Hepatic stellate cell (primary cell): ENCODE data around the gene PGAP6.
A peak's percentile ranks its signal among the peaks of the same experiment; 100 is the strongest.
"Not testable (repeated sequence)": the region's sequence is repeated elsewhere in the genome, so short reads cannot be mapped to it uniquely, and the experiment has no call there.

ENCODE experiments used
- DNase-seq: peaks from one replicate; pipeline ENCODE4 v3.0.0; 2011; ENCODE audit warnings: low spot score

Gene PGAP6

DNA sequence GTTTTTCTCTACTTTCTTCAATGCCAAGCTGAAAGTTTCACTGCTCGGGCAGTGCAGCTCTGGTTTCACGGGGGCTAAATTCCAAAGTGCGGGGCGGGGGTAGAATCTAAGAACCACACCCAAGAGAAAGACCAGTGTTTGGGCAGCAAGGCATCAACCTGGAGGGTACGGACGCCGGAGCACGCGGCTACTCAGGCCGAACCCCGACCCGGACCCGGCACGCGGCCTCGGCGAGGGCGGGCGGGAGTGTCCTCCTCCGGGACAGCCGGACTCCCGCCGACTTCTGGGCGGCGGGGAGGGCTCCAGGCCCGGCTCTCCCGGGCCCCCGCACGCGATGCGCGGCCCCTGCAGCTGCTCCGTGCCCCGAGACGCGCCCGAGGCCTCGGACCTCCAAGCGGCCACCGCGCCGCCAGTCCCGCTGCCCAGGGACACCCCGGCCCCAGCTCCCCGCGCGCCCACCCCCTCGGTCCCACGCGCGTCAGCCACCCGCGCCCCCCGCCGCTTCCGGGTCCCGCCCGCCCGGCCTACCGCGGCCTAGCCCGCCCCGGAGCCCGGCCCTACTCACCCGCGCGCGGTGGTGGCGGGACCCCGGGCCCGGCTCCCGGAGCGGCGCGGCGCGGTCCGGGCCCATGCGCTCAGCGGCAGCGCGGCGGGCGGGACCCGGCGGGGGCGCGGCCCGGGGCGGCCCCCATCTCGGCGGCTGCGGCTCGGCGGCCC lies 29.8 kb downstream of the PGAP6 start:
- DNase-seq: peak; percentile 48

DNA sequence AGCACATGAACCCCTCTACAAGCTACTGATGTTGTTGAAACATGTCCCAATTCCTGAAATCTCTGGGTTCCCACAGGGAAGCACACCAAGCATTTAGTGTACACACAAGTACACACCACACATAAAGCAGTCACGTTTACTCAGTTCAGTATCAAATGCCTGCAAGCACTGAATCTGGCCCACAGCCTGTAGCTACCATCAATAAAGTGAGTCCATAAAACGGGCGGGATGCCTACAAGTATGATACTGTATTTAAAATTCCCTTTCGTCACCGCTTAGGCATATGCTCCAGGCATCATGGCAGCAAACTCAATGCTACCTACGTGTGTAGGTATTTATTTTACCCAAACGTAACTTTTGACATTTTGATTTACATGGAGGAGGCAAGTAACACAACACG lies 31.6 kb downstream of the PGAP6 start:
- no peak for DNase-seq

DNA sequence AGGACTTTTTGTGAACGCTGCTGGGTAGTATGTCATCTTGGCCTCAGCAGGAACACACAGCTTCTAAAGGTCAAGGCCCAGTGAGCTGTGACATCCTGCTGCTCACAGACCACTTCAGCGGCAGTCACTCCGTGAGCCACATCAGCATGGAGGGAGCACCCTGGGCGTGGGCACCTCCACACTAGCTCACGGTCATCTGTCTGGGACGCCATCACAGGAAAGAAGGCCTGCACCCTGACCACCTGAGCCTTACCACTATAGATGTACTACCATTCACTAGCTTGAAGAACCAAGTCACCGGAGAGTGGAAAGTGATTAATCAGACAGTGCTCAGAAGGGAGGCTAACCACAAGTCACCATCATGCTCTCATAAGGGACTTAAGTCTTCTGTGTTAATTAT lies 32.6 kb downstream of the PGAP6 start:
- DNase-seq: no peak

GRCh38 chr16:348495-348894 lies 33.3 kb downstream of the PGAP6 start:
- DNase-seq: not testable (repeated sequence)

- no peak for DNase-seq
Observed at GRCh38 chr16:347203-347602, 34.6 kb downstream of the PGAP6 start.

DNA sequence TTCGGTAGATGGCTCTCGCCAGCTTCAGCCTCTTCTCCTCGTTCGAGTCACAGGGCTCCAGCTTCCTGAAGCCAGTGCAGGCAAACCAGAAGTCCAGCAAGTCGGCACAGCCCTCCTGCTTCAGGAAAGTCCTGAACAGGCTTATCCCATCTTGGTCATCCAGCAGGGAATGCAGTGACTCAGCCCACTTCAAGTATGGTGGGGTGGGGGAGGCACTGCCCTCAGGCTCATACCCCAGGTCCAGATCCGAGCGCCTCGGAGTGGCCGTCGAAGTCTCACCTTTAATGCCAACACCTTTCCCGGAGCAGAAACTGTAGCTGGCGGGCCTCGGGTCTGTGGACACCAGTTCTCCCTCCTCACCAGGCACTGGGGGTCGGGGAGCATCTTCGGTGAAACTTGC lies 35.2 kb downstream of the PGAP6 start:
- DNase-seq: no peak

GRCh38 chr16:345772-346171 lies 36.0 kb downstream of the PGAP6 start:
- DNase-seq: no peak

- DNase-seq: no peak
Observed at GRCh38 chr16:342455-343213, 39.1 kb downstream of the PGAP6 start.

- not testable (repeated sequence) for DNase-seq
Observed at GRCh38 chr16:341974-342336, 39.8 kb downstream of the PGAP6 start.

DNA sequence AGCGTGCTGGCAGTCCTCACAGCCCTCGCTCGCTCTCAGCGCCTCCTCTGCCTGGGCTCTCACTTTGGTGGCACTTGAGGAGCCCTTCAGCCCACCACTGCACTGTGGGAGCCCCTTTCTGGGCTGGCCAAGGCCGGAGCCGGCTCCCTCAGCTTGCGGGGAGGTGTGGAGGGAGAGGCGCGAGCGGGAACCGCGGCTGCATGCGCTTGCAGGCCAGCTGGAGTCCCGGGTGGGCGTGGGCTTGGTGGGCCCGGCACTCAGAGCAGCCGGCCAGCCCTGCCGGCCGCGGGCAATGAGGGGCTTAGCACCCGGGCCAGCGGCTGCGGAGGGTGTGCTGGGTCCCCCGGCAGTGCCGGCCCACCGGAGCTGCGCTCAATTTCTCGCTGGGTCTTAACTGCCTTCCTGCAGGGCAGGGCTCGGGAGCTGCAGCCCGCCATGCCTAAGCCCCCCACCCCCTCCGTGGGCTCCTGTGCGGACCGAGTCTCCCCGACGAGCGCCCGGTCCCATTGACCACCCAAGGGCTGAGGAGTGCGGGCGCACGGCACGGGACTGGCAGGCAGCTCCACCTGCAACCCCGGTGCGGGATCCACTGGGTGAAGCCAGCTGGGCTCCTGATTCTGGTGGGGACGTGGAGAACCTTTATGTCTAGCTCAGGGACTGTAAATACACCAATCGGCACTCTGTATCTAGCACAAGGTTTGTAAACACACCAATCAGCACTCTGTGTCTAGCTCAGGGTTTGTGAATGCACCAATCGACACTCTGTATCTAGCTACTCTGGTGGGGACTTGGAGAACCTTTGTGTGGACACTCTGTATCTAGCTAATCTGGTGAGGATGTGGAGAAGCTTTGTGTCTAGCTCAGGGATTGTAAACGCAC lies 40.4 kb downstream of the PGAP6 start:
- DNase-seq: not testable (repeated sequence)

DNA sequence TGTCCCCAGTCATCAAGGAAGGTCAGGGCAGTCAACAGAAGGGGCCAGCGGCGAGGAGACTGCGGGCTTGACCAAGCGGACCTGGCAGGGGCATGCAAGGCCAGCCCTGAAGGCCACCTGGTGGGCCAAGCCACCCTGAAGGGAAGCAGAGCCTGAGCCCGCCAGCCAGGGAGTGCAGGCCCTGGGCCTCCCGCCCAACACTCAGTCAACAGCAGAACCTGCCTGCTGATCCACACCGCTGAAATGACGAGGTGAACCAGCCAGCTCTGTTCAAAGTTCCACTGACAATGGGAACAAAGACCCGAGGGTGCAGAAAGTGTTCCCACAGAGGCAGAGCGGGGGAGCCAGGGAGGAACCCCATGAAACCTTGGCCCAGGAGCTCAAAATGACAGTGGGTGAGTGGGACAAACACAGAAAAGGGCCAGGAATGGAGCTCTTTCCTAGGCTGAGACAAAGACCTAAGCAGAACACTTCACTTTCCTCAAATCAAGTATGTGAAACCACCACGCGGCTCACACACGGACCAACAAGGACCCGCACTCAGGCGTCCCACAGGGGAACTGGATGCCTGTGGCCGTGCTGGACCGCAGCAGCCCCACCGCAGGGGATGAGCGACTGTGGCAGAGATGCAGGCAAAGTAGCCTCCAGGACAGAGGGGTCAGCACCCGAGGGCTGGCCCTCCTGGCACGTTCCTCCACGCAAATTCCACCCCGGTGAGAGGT lies 41.2 kb downstream of the PGAP6 start:
- DNase-seq: no peak

DNA sequence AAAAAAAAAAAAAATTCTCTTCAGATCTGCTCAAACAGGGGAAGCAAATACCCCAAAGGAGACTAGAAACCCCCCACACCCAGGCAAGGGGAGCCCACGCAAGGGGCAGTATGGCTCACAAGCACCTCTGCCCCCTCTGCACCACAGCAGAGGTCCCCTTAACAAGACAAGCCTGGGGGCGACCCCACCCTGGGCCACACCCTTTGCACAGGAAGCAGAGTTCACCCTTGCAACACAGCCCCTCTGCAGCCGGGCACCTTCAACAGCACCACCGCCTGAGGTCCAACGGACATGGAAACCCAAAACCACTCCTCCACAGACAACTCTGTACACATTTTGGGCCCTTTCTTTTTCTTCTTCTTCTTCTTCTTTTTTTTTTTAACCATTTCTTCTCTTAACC lies 42.1 kb downstream of the PGAP6 start:
- DNase-seq: no peak

- DNase-seq: no peak
Observed at GRCh38 chr16:337975-338575, 43.7 kb downstream of the PGAP6 start.

- no peak for DNase-seq
Observed at GRCh38 chr16:337437-337836, 44.3 kb downstream of the PGAP6 start.

GRCh38 chr16:336269-336668 lies 45.5 kb downstream of the PGAP6 start:
- DNase-seq: no peak

GRCh38 chr16:334861-335632 lies 46.7 kb downstream of the PGAP6 start:
- DNase-seq: not testable (repeated sequence)

DNA sequence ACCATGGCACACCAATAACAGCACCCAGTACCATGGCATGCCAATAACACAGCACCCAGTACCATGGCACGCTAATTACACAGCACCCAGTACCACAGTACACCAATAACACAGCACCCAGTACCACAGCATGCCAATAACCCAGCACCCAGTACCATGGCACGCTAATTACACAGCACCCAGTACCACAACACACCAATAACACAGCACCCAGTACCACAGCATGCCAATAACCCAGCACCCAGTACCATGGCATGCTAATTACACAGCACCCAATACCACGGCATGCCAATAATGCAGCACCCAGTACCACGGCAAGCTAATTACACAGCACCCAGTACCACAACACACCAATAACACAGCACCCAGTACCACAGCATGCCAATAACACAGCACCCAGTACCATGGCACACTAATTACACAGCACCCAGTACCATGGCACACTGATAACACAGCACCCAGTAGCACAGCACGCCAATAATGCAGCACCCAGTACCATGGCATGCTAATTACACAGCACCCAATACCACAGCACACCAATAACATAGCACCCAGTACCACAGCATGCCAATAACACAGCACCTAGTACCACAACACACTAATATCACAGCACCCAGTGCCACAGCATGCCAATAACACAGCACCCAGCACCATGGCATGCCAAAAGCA lies 47.5 kb downstream of the PGAP6 start:
- DNase-seq: not testable (repeated sequence)

GRCh38 chr16:333406-334094 lies 48.2 kb downstream of the PGAP6 start:
- no peak for DNase-seq

- DNase-seq: not testable (repeated sequence)
Observed at GRCh38 chr16:331181-331814, 50.5 kb downstream of the PGAP6 start.
